ENCODE results near the gene MICB.
"Not testable (repeated sequence)": the region's sequence is repeated elsewhere in the genome, so short reads cannot be mapped to it uniquely, and the experiment has no call there.

MICB gene

DNA sequence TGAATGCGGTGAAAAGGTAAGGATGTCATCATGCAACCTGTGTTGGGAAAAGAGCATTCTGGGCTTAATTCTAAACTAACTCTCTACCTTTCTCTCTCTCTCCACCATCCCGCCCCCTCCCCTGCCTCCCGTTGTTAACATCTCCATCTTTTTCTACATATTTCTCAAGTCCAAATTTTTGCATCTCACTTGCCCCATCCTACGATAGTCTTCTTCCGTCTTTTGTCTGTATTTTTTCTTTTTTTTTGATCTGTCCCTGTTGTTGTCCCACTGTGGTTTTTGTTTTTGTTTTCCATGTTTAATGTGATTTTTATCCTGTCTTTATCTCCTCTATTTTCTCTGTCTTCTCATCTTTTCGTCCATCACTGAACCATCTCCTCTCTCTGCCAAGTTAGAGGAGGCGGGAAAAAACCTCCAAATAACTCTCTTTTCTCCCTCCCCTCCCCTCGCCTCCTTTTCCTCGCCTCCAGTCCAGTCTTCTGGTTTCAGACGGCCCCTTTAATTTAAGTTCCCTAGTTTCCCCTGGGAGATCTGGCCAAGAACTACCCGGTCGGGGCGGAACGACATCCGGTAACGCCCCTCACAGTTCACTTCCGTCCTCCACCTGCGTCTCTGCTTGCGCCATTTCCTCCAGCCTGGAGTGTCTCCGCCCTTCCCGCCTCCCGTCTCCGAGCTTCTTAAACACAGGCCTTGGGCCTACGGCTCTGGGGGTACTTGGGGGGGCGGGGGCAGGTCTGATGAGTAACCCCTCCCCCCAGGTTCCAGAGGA is 49.2 kb downstream of the MICB start, which contains the start of gene NFKBIL1:
Gene NFKBIL1, plus strand, starts transcription at position 651 of the 769 bp plus-strand sequence. Its CDS starts 87 bp downstream, at position 738.
- Histone ChIP-seq H3K27ac (ENCODE audit: low read length) (peak within 1 kb of the TSS; percentile 72), H3K4me3 (ENCODE audit: low read length) (peak within 1 kb of the TSS; percentile 87), H3K9ac (ENCODE audit: low read depth, low read length) (peak within 1 kb of the TSS; percentile 82; the same call in 1 of the 2 replicates), H3K36me3 (ENCODE audit: insufficient read depth, low read depth, low read length) (peaks cover 29% of the 10 kb centered on the region), H3K27me3 (ENCODE audit: insufficient read depth, low read length) (no peaks in the 10 kb centered on the region), H3K4me1 (ENCODE audit: insufficient read depth, low read length) (peaks cover 6% of the 10 kb centered on the region; the same call in 1 of the 2 replicates), H3K9me3 (ENCODE audit: insufficient read depth, low read depth, low read length) (no peaks in the 10 kb centered on the region)

DNA sequence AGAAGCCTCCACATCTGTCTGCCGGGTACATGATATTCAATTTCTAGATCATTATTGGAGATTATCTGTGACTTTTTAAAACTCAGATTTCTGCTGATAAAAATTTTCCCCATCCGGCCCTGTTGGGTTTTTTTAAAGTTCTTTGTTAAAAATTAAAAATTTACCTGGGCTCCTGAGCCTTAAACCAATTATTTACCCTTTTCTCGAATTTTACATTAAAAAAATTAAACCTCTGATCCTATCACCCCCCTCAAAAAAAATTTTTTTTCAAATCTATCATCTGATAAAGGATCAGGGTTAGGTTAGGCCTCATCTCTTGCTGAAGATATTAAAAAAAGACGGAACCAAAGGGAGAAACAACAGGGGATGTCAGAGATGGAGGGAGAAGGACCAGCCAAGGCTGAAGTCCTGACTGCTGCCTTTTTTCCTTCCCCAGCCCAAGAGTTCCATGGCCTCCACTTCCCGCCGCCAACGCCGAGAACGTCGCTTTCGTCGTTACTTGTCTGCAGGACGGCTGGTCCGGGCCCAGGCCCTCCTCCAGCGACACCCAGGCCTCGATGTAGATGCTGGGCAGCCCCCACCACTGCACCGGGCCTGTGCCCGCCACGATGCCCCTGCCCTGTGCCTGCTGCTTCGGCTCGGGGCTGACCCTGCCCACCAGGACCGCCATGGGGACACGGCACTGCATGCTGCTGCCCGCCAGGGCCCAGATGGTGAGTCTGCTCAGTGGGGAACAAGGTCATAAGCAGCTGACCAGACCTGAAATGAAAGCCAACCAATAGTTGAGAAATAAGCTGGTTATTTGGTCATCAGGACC is 50.0 kb downstream of the MICB start:
- Histone ChIP-seq H3K36me3 (ENCODE audit: insufficient read depth, low read depth, low read length) (peaks cover 29% of the 10 kb centered on the region), H3K9me3 (ENCODE audit: insufficient read depth, low read depth, low read length) (no peaks in the 10 kb centered on the region), H3K4me3 (ENCODE audit: low read length) (peak overlapping the region; percentile 87), H3K4me1 (ENCODE audit: insufficient read depth, low read length) (peaks cover 6% of the 10 kb centered on the region; the same call in 1 of the 2 replicates), H3K9ac (ENCODE audit: low read depth, low read length) (peak overlapping the region; percentile 82; the same call in 1 of the 2 replicates), H3K27me3 (ENCODE audit: insufficient read depth, low read length) (no peaks in the 10 kb centered on the region), H3K27ac (ENCODE audit: low read length) (peak overlapping the region; percentile 72)

DNA sequence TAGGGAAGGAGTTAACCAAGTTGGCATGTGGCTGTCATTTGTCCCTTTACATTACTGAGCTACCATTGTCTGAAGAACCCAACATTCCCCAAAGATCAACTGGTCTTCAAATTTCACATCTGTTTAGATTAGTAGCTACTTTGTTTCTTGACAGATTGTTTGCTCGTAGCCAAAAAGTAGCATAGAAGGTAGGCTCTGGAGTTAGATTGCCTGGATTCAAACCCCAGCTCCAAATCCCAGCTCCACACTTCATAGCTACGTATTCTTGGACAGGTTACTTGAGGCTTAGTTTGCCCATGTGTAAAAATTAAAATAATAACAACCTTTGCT is 50.6 kb downstream of the MICB start:
- Histone ChIP-seq H3K4me3 (ENCODE audit: low read length) (peak overlapping the region; percentile 87; the same call in 1 of the 2 replicates), H3K27me3 (ENCODE audit: insufficient read depth, low read length) (no peaks in the 10 kb centered on the region), H3K9me3 (ENCODE audit: insufficient read depth, low read depth, low read length) (no peaks in the 10 kb centered on the region), H3K4me1 (ENCODE audit: insufficient read depth, low read length) (peaks cover 3% of the 10 kb centered on the region; the same call in 1 of the 2 replicates), H3K9ac (ENCODE audit: low read depth, low read length) (peak overlapping the region; percentile 82; the same call in 1 of the 2 replicates), H3K36me3 (ENCODE audit: insufficient read depth, low read depth, low read length) (peaks cover 33% of the 10 kb centered on the region), H3K27ac (ENCODE audit: low read length) (no peak overlapping the region)

DNA sequence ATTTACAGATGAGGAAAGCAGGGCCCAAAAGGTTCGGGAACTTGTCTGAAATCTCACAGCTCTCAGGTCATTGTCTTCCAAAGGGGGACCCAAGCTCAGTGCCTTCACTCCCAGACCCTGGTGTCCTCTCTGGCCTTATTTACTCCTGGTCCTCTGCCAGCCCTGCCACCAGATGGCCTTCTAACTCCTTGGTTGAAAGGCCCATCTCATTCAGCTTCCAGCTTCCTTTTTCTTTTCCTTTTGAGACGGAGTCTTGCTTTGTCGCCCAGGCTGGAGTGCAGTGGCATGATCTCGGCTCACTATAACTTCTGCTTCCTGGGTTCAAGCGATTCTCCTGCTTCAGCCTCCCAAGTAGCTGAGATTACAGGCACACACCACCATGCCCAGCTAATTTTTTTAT is 53.4 kb downstream of the MICB start:
- H3K9ac ChIP-seq (ENCODE audit: low read depth, low read length); H3K9me3 ChIP-seq (ENCODE audit: insufficient read depth, low read depth, low read length); H3K27ac ChIP-seq (ENCODE audit: low read length); H3K27me3 ChIP-seq (ENCODE audit: insufficient read depth, low read length); H3K4me1 ChIP-seq (ENCODE audit: insufficient read depth, low read length); H3K4me3 ChIP-seq (ENCODE audit: low read length): not testable (repeated sequence)
- H3K36me3 ChIP-seq (ENCODE audit: insufficient read depth, low read depth, low read length), result peaks cover 42% of the 10 kb centered on the region

DNA sequence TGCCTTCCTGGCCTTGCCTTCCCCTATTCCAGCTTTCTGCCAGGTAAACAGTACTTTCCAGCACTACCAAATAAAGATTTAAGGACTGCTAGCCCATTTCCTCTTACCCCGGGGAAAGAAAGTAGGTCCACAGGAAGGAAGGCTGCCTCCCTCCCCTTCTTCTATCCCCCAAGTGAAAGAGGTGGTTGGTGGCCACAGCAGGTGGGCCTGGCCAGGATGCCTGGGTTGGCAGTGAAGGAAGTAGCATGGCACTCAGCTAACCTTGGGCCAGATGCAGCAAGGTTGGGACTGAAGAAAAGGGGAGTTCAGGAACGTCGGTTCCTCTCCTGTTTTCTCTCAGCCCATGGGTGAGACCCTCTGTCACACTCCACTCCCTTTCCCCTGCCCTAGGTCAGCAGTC is 58.4 kb downstream of the MICB start:
- Histone ChIP-seq H3K27ac (ENCODE audit: low read length) (no peak overlapping the region), H3K4me3 (ENCODE audit: low read length) (no peak overlapping the region), H3K27me3 (ENCODE audit: insufficient read depth, low read length) (no peaks in the 10 kb centered on the region), H3K4me1 (ENCODE audit: insufficient read depth, low read length) (peaks cover 6% of the 10 kb centered on the region; the same call in 1 of the 2 replicates), H3K36me3 (ENCODE audit: insufficient read depth, low read depth, low read length) (peaks cover 42% of the 10 kb centered on the region), H3K9me3 (ENCODE audit: insufficient read depth, low read depth, low read length) (no peaks in the 10 kb centered on the region), H3K9ac (ENCODE audit: low read depth, low read length) (no peak overlapping the region)

DNA sequence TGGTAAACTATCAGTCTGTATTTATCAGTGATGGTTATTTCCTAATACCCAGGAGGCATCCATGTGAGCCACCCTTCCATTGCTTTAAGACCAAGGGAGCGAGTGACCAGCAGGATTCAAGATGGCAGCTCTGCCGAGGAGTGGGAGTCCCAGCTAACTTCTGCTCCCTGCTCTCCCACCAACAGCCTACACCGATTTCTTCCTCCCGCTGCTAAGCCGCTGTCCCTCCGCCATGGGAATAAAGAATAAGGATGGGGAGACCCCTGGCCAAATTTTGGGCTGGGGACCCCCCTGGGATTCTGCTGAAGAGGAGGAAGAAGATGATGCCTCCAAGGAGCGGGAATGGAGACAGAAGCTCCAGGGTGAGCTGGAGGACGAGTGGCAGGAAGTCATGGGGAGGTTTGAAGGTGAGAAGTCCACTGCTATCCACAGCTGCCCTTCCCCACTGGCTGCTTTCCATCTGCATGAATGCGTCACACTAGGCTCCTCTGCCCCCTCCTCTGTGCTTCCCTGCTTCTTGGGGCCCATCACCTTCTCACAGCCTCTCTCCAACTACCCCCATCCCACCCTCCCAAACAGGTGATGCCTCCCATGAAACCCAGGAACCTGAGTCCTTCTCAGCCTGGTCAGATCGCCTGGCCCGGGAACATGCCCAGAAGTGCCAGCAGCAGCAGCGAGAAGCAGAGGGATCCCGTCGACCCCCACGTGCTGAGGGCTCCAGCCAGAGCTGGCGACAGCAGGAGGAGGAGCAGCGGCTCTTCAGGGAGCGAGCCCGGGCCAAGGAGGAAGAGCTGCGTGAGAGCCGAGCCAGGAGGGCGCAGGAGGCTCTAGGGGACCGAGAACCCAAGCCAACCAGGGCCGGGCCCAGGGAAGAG is 59.7 kb downstream of the MICB start:
- Histone ChIP-seq H3K9ac (ENCODE audit: low read depth, low read length) (no peak overlapping the region), H3K9me3 (ENCODE audit: insufficient read depth, low read depth, low read length) (no peaks in the 10 kb centered on the region), H3K27me3 (ENCODE audit: insufficient read depth, low read length) (no peaks in the 10 kb centered on the region), H3K4me1 (ENCODE audit: insufficient read depth, low read length) (peaks cover 6% of the 10 kb centered on the region; the same call in 1 of the 2 replicates), H3K36me3 (ENCODE audit: insufficient read depth, low read depth, low read length) (peaks cover 42% of the 10 kb centered on the region), H3K27ac (ENCODE audit: low read length) (no peak overlapping the region), H3K4me3 (ENCODE audit: low read length) (no peak overlapping the region)

DNA sequence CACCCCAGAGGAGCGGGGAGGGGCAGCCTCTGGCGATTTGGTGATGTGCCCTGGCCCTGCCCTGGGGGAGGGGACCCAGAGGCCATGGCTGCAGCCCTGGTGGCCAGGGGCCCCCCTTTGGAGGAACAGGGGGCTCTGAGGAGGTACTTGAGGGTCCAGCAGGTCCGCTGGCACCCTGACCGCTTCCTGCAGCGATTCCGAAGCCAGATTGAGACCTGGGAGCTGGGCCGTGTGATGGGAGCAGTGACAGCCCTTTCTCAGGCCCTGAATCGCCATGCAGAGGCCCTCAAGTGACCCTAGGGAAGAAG is 60.3 kb downstream of the MICB start:
- Histone ChIP-seq H3K9me3 (ENCODE audit: insufficient read depth, low read depth, low read length) (no peaks in the 10 kb centered on the region), H3K4me1 (ENCODE audit: insufficient read depth, low read length) (peaks cover 6% of the 10 kb centered on the region; the same call in 1 of the 2 replicates), H3K27me3 (ENCODE audit: insufficient read depth, low read length) (no peaks in the 10 kb centered on the region), H3K9ac (ENCODE audit: low read depth, low read length) (no peak overlapping the region), H3K36me3 (ENCODE audit: insufficient read depth, low read depth, low read length) (peaks cover 40% of the 10 kb centered on the region), H3K27ac (ENCODE audit: low read length) (no peak overlapping the region), H3K4me3 (ENCODE audit: low read length) (no peak overlapping the region)

DNA sequence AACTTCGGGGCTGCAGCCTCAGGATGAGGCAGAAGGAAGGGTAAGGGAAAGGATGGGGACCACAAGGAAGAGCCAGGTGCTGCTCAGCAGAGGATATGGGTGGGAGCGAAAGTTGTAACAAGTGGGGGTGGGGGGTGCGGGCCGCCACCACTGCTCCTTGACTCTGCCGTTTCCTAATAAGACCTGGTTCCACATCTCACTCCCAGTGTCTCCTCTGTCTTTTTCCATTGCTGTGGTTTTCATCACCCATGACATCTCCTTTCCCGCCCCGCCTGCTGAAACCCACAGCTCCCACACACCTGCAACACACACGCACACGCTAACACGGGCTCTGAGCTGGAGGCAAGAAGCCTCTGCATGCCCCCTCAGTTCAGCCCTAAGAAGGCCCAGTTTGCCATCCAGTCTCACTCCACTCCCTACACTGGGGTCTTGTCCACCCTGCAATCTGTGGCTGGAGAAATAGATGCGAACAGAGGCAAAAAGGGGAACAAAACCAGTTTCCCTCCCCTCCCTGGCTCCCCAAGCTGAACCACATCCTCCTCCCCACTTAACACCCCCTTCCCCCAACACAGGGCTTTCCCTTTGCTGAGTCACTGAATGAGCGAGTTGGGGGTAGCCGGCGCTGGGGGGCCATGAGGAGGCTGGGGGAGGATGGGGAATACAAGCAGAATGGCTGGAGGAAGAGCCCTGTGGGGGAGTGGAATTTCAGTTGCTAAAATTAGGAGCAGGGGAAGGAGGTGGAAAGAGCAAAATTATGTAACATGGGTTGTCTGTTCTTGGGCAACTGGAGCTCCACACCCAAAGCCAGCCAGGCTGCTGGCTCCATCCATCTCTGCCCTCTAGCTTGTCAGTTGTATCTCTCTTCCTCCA is 60.9 kb downstream of the MICB start:
- H3K27ac ChIP-seq (ENCODE audit: low read length), result no peak overlapping the region
- no peaks in the 10 kb centered on the region for H3K27me3 ChIP-seq (ENCODE audit: insufficient read depth, low read length)
- no peak overlapping the region for H3K9ac ChIP-seq (ENCODE audit: low read depth, low read length)
- H3K36me3 ChIP-seq (ENCODE audit: insufficient read depth, low read depth, low read length), result peaks cover 37% of the 10 kb centered on the region
- peaks cover 6% of the 10 kb centered on the region; the same call in 1 of the 2 replicates for H3K4me1 ChIP-seq (ENCODE audit: insufficient read depth, low read length)
- H3K4me3 ChIP-seq (ENCODE audit: low read length), result no peak overlapping the region
- no peaks in the 10 kb centered on the region for H3K9me3 ChIP-seq (ENCODE audit: insufficient read depth, low read depth, low read length)

DNA sequence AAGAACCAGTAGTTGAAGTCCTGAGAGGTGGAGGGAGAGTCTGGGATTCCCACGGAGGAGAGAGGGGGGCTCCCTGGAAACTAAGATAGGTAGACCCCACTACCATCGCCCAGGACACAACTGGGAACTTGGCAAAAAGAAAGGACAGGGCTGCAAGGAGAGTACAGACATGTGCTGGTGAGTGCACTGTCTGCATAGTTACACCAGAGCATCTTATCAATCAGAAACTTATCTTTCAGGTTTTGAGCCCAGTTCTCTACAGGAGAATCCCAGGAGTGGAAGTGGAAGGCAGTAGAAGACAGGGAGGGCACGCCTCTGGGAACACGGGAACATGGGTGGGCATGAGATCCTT is 61.6 kb downstream of the MICB start:
- peaks cover 33% of the 10 kb centered on the region for H3K36me3 ChIP-seq (ENCODE audit: insufficient read depth, low read depth, low read length)
- no peak overlapping the region for H3K27ac ChIP-seq (ENCODE audit: low read length)
- H3K9ac ChIP-seq (ENCODE audit: low read depth, low read length), result no peak overlapping the region
- no peak overlapping the region for H3K4me3 ChIP-seq (ENCODE audit: low read length)
- peaks cover 6% of the 10 kb centered on the region; the same call in 1 of the 2 replicates for H3K4me1 ChIP-seq (ENCODE audit: insufficient read depth, low read length)
- no peaks in the 10 kb centered on the region for H3K9me3 ChIP-seq (ENCODE audit: insufficient read depth, low read depth, low read length)
- H3K27me3 ChIP-seq (ENCODE audit: insufficient read depth, low read length), result no peaks in the 10 kb centered on the region

DNA sequence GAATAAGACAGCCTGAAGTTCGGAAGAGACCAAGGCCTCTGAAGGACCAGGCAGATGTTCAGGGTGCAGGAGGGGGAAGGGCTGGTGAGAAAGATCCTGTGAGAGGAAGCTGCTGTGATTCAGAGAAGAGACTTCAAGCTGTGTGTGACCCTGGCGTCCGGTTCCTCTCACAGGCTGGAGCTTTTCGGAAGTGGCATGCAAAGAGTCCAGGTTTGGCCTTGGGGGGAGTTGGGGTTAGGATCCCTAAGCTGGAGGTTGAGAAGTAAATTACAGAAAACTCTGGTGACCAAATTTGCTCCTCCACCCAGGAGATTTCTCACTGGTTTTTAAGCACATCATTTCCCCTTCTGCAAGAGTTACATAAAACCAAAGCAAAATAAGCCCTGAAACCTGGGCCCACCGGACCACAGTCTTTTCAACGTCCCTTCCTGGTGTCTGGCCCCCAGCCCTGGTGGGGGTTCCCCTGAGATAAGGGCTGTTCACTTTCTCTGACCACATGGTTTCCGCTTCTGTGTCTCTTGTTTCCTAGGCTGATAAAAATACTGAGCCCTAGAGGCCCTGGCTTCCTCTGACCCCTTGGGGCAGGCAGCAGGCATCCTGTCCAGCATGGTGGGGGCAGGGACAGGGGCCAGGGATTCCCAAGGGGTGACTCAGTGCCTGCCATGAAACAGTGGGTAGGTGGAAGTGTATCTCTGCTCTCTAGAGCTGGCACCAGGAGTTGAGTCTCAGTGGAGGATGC is 62.2 kb downstream of the MICB start:
- no peaks in the 10 kb centered on the region for H3K9me3 ChIP-seq (ENCODE audit: insufficient read depth, low read depth, low read length)
- H3K27ac ChIP-seq (ENCODE audit: low read length), result no peak overlapping the region
- H3K36me3 ChIP-seq (ENCODE audit: insufficient read depth, low read depth, low read length), result peaks cover 29% of the 10 kb centered on the region
- H3K4me3 ChIP-seq (ENCODE audit: low read length), result no peak overlapping the region
- no peaks in the 10 kb centered on the region for H3K27me3 ChIP-seq (ENCODE audit: insufficient read depth, low read length)
- H3K4me1 ChIP-seq (ENCODE audit: insufficient read depth, low read length), result peaks cover 6% of the 10 kb centered on the region; the same call in 1 of the 2 replicates
- H3K9ac ChIP-seq (ENCODE audit: low read depth, low read length), result no peak overlapping the region
